SKM-1 treated with dmso at 0.1 percent for 144 hours (cell line): ENCODE data around the gene MAG.
A peak's percentile ranks its signal among the peaks of the same experiment; 100 is the strongest.

ENCODE experiments used
- DNase-seq: peaks from one replicate; lab custom pipeline; 2025; ENCODE audit not compliant: unreplicated experiment; lab: John Stamatoyannopoulos, UW

The MAG gene

GRCh38 chr19:35340431-35340830 lies 48.5 kb downstream of the MAG start:
- no peak for DNase-seq

- DNase-seq: no peak
Observed at GRCh38 chr19:35341006-35341405, 49.0 kb downstream of the MAG start.

- no peak for DNase-seq
Observed at GRCh38 chr19:35341565-35342225, 49.7 kb downstream of the MAG start.

GRCh38 chr19:35342430-35342829 lies 50.5 kb downstream of the MAG start:
- no peak for DNase-seq

GRCh38 chr19:35344511-35345031 lies 52.6 kb downstream of the MAG start:
- no peak for DNase-seq

GRCh38 chr19:35345671-35346111 lies 53.7 kb downstream of the MAG start:
- no peak for DNase-seq

- no peak for DNase-seq
Observed at GRCh38 chr19:35346193-35347052, 54.5 kb downstream of the MAG start.

GRCh38 chr19:35347171-35347929 lies 55.4 kb downstream of the MAG start, which contains the start of gene FFAR1:
FFAR1 (plus strand) TSS chr19:35347902; CDS start chr19:35351552, 3,650 bp downstream.
- peak; percentile 78 for DNase-seq

GRCh38 chr19:35347930-35348298 lies 56.0 kb downstream of the MAG start:
- no peak for DNase-seq

GRCh38 chr19:35348911-35349611 lies 57.1 kb downstream of the MAG start:
- no peak for DNase-seq

GRCh38 chr19:35349614-35350521 lies 57.9 kb downstream of the MAG start:
- DNase-seq: no peak

GRCh38 chr19:35350591-35350990 lies 58.6 kb downstream of the MAG start:
- DNase-seq: no peak

GRCh38 chr19:35351411-35352176 lies 59.6 kb downstream of the MAG start:
- DNase-seq: no peak

GRCh38 chr19:35352177-35352447 lies 60.2 kb downstream of the MAG start:
- DNase-seq: no peak

GRCh38 chr19:35352448-35353304 lies 60.7 kb downstream of the MAG start:
- DNase-seq: peak; percentile 65

- no peak for DNase-seq
Observed at GRCh38 chr19:35353635-35354034, 61.7 kb downstream of the MAG start.

- no peak for DNase-seq
Observed at GRCh38 chr19:35354898-35355297, 62.9 kb downstream of the MAG start.

- DNase-seq: no peak
Observed at GRCh38 chr19:35355791-35356460, 64.0 kb downstream of the MAG start.
